Activated B cell treated with CpG ODN at 0.5 μM for 24 hours (primary cell): ENCODE results near the gene LZTR1. TPM values are rescaled to one million over a fixed set of nuclear protein-coding genes. Genes with fewer than 3 reads are reported as not detected.
"Not testable (repeated sequence)": the region's sequence is repeated elsewhere in the genome, so short reads cannot be mapped to it uniquely, and the experiment has no call there.

Source experiments
- ATAC-seq: fragments of 200-7000 bp; cut with Tn5 transposase; one replicate; pipeline ENCODE4 v1.10.0; 2021; ENCODE audit warnings: low read depth, mild to moderate bottlenecking, moderate library complexity
- CTCF ChIA-PET: fragments of 350-600 bp; sonication (Branson Sonifier 250); formaldehyde crosslinking; loops from one replicate; lab custom pipeline; 2021; ENCODE audit warnings: antibody characterized with exemption; lab: Charles Lee
- POLR2A ChIA-PET: fragments of 350-600 bp; sonication (Branson Sonifier 250); formaldehyde crosslinking; loops from one replicate; lab custom pipeline; 2021; ENCODE audit warnings: antibody characterized with exemption; lab: Charles Lee
- DNase-seq: peaks from one replicate; pipeline ENCODE4 v3.0.0; 2022
- H3K27ac Mint-ChIP-seq: one replicate; pipeline ENCODE4 v1.8.0; 2020; ENCODE audit warnings: mixed read lengths
- H3K27me3 Mint-ChIP-seq: one replicate; pipeline ENCODE4 v1.8.0; 2021; ENCODE audit warnings: mixed read lengths
- H3K36me3 Mint-ChIP-seq: one replicate; pipeline ENCODE4 v1.8.0; 2021; ENCODE audit warnings: low read depth, mixed read lengths
- H3K4me1 Mint-ChIP-seq: one replicate; pipeline ENCODE4 v1.8.0; 2021; ENCODE audit warnings: mixed read lengths
- H3K4me3 Mint-ChIP-seq: one replicate; pipeline ENCODE4 v1.8.0; 2020; ENCODE audit warnings: mild to moderate bottlenecking, mixed read lengths
- H3K9me3 Mint-ChIP-seq: one replicate; pipeline ENCODE4 v1.8.0; 2020; ENCODE audit warnings: mixed read lengths
- intact Hi-C: fragments of 100-400 bp; cut with micrococcal nuclease; formaldehyde crosslinking; loops from one replicate; pipeline ENCODE4 v1.15.1; 2024
- total RNA-seq: library from RNA; stranded (reverse); gene quantifications from 2 replicates; pipeline ENCODE4 v1.2.3, GENCODE V29; 2022
- TF ChIP-seq, protein P1 (sequence below): fragments of 200-600 bp; IDR thresholded peaks from one replicate; pipeline ENCODE4 v1.8.0; 2022; ENCODE audit warnings: antibody characterized with exemption, mild to moderate bottlenecking

Gene LZTR1
- total RNA-seq, 1 donor from 2014 or later: 89.3 TPM

DNA sequence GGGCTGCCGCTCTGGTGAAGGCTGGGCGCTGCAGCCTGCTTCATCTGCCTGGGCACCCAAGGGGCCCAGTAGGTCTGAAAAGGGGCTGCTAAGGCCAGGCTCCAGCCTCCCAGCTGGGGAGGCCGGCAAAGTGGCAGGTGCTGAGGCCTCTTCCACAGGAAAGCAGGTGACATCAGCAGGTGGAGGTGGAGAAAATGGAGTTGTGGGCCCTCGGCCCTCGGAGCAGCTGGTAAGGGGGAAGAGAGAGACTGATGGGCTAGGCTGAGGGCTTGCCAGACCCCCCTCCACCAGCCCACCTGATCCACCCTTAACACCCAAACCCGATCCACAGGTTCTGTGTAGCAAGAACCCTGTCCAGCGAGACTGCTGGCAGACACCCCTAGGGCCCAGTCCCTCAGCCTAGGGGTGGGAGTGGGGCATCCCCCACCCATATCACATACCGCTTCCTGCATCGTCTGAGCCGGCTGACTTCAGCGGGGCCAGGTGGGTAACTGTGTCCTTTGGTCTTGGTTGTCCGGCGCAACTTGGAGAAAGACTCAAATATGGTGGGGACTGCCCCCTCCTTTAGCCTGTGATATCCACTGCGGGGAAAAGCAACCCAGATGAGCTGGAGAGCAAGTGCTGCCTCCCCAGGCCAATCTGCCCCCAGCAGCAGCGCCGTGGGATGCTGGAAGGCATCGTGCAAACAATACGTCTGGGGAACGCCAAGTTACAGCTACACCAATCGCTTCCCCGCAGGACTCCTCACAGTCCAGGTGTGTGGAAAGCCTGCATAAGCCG, 18.3 kb downstream of the LZTR1 start:
- Mint-ChIP-seq H3K27ac (peak overlapping the region; percentile 20), H3K36me3 (peaks cover 40% of the 10 kb centered on the region), H3K4me3 (peak overlapping the region; percentile 93), H3K4me1 (peaks cover 26% of the 10 kb centered on the region), H3K27me3 (no peaks in the 10 kb centered on the region), H3K9me3 (no peaks in the 10 kb centered on the region)
- no peak for DNase-seq
- TF ChIP-seq, protein P1, sequence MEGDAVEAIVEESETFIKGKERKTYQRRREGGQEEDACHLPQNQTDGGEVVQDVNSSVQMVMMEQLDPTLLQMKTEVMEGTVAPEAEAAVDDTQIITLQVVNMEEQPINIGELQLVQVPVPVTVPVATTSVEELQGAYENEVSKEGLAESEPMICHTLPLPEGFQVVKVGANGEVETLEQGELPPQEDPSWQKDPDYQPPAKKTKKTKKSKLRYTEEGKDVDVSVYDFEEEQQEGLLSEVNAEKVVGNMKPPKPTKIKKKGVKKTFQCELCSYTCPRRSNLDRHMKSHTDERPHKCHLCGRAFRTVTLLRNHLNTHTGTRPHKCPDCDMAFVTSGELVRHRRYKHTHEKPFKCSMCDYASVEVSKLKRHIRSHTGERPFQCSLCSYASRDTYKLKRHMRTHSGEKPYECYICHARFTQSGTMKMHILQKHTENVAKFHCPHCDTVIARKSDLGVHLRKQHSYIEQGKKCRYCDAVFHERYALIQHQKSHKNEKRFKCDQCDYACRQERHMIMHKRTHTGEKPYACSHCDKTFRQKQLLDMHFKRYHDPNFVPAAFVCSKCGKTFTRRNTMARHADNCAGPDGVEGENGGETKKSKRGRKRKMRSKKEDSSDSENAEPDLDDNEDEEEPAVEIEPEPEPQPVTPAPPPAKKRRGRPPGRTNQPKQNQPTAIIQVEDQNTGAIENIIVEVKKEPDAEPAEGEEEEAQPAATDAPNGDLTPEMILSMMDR: no peak
- ChIA-PET CTCF (no interaction called here), POLR2A (interaction anchor here (6.5 kb wide), 1 partner anchor 19 kb away, joined by 90 read pairs; the partner anchor contains the start of gene LZTR1)
- intact Hi-C loops: loop anchor here (5.0 kb wide), 1 partner anchor 33 kb away; the partner anchor contains the start of gene AIFM3
- ATAC-seq: no peak

DNA sequence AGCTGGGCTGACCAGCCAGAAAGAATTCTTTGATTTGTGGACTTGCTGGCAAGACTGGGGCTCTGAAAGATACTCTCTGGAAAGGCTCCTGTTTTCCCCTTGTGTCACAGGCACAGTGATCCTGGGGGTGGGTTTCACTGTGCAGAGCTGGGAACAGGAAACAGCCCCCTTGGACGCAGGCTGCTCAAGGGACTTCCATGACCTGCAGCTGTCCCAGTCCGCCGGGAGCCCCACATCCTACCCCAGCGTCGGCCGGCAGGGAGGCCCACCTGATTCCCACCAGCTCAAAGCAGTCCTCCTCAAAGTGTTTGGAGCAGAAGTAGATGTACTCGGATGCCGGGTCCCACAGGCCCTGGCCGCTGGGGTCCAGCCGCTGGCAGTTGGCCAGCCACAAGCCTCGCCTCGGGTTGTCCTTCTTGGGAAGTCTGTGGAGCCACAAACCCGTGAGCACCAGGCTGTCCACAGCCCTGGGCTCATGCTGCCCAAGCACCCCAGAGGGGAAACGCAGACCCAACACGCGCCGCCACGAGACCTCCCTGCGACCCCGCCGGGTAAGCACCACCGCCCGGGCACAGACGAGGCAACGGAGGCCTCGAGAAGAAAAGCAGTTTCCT, 19.0 kb downstream of the LZTR1 start:
- H3K27ac Mint-ChIP-seq: peak overlapping the region; percentile 98

DNA sequence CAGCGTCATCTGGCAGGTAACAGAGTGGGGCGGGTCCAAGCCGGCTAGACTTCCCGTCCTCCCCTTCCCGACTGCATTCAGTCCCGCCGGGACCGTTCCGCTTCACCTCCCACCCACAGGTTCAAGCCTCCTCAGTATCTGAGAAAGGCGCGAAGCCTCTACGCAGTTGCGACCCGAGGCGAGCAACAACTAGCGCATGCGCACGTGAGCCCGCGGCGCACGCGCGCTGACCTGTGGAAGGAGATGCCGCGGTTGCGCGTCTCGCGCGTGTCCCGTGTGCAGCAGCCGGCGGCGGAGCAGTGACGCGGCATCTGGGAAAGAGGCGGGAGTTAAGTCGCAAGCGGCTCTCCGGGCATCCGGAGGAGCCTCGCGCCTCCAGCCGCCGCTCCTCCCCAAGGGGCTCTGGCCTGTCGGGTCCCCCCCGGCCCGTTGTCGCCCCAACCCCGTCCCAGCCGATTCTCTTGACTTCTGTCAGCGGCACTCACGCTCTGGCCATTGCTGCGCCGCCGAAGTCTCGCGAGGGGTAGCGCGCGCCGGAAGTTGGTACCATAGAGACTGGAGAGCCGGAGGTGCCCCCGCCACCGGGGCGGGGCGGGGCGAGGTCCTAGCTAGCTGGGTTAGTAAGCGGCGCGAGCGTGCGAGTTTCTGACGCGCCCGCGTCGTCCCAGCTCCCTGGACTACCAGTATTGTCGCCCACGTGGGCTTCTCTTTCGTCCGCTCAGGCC, 19.7 kb downstream of the LZTR1 start, which contains the start of gene THAP7:
Gene THAP7 (minus strand): TSS at position 518 of the 725 bp plus-strand sequence. CDS start 207 bp downstream, at position 311.
- peak; percentile 97 for DNase-seq
- TF ChIP-seq, protein P1: no peak
- H3K27ac Mint-ChIP-seq: peak within 1 kb of the TSS; percentile 98
- no peaks in the 10 kb centered on the region for H3K9me3 Mint-ChIP-seq
- H3K36me3 Mint-ChIP-seq: peaks cover 28% of the 10 kb centered on the region
- ChIA-PET POLR2A (interaction anchor here (0.6 to 6.5 kb wide), 9 partner anchors 12 to 885 kb away, joined by 4 to 90 read pairs (median 5); partner anchors contain the start of genes CRKL, LRRC74B, LZTR1 and P2RX6), CTCF (interaction anchor here (1.3 kb wide), 1 partner anchor 40 kb away, joined by 3 read pairs; no protein-coding TSS in a partner anchor)
- peaks cover 26% of the 10 kb centered on the region for H3K4me1 Mint-ChIP-seq
- peak within 1 kb of the TSS; percentile 93 for H3K4me3 Mint-ChIP-seq
- ATAC-seq: peak; percentile 88
- intact Hi-C loops: loop anchor here (1.0 to 5.0 kb wide), 8 partner anchors 13 to 885 kb away; partner anchors contain the start of genes AIFM3, CRKL, LZTR1 and PI4KA
- H3K27me3 Mint-ChIP-seq: no peaks in the 10 kb centered on the region

More for the DNA sequence above, 19.0 kb downstream of the LZTR1 start:
- Mint-ChIP-seq H3K9me3 (no peaks in the 10 kb centered on the region), H3K4me3 (peak overlapping the region; percentile 93), H3K36me3 (peaks cover 34% of the 10 kb centered on the region), H3K4me1 (peaks cover 26% of the 10 kb centered on the region), H3K27me3 (no peaks in the 10 kb centered on the region)
- intact Hi-C loops: loop anchor here (1.0 to 5.0 kb wide), 2 partner anchors 34 to 84 kb away; partner anchors contain the start of genes AIFM3 and CRKL
- TF ChIP-seq, protein P1: no peak
- CTCF ChIA-PET: no interaction called here
- DNase-seq: no peak
- POLR2A ChIA-PET: interaction anchor here (0.6 to 6.5 kb wide), 3 partner anchors 12 to 29 kb away, joined by 4 to 90 read pairs (median 37); partner anchors contain the start of genes LZTR1 and P2RX6
- no peak for ATAC-seq

DNA sequence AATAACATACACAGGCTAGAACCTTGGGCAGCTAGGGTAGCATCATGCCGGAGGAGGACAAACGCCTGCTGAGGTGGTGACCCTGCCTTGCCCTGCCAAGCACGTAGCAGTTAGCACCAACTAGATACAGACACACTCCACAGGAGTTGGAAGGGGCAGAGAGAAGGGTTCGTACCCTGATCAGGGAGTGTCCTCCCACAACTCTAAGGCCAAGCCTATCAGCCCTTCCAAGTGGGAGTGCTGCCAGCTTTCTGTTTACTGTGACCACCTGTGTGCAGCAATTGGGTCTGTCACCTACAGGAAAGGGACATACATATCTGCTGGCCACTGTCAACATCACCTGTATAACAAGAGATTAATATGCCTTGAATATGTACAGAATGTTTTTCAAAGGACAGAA, 21.7 kb downstream of the LZTR1 start:
- H3K27ac Mint-ChIP-seq: peak overlapping the region; percentile 98
- CTCF ChIA-PET: no interaction called here
- ATAC-seq (no peak), DNase-seq (no peak)
- H3K36me3 Mint-ChIP-seq: peaks cover 17% of the 10 kb centered on the region
- H3K9me3 Mint-ChIP-seq: no peaks in the 10 kb centered on the region
- H3K27me3 Mint-ChIP-seq: no peaks in the 10 kb centered on the region
- peak overlapping the region; percentile 93 for H3K4me3 Mint-ChIP-seq
- POLR2A ChIA-PET: interaction anchor here (3.5 to 6.5 kb wide), 2 partner anchors 10 to 22 kb away, joined by 37 to 90 read pairs; partner anchors contain the start of genes LZTR1 and P2RX6
- TF ChIP-seq, protein P1: no peak
- intact Hi-C loops: loop anchor here (2.0 to 5.0 kb wide), 2 partner anchors 36 to 887 kb away; partner anchors contain the start of genes AIFM3, RANBP1 and TRMT2A
- peaks cover 26% of the 10 kb centered on the region for H3K4me1 Mint-ChIP-seq

DNA sequence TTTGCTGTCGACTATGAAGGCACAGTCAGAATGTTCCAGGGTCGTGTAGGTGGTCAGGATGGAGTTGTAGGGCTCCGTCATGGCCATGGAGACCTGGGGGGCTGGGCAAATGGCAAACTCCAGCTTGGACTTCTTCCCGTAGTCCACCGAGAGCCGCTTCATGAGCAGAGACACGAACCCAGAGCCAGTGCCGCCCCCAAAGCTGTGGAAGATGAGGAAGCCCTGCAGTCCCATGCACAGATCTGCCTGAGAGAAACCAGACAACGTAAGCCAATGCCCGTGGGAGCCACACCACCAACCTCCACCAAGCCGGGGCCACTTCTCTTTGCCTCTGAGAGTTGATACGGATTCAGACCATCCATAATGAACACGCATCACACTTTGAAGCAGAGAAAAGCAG, 27.1 kb downstream of the LZTR1 start:
- intact Hi-C loops, DNase-seq, ATAC-seq, H3K4me3 Mint-ChIP-seq, CTCF ChIA-PET, H3K9me3 Mint-ChIP-seq, POLR2A ChIA-PET, H3K27ac Mint-ChIP-seq, H3K36me3 Mint-ChIP-seq, H3K27me3 Mint-ChIP-seq: not testable (repeated sequence)
- peaks cover 10% of the 10 kb centered on the region for H3K4me1 Mint-ChIP-seq
